ENCODE measurements around the gene ACSM2B.
"Not testable (repeated sequence)": the region's sequence is repeated elsewhere in the genome, so short reads cannot be mapped to it uniquely, and the experiment has no call there.

ACSM2B gene

GRCh38 chr16:20520103-20520502, 56.1 kb downstream of the ACSM2B start:
- no peak for DNase-seq

DNA sequence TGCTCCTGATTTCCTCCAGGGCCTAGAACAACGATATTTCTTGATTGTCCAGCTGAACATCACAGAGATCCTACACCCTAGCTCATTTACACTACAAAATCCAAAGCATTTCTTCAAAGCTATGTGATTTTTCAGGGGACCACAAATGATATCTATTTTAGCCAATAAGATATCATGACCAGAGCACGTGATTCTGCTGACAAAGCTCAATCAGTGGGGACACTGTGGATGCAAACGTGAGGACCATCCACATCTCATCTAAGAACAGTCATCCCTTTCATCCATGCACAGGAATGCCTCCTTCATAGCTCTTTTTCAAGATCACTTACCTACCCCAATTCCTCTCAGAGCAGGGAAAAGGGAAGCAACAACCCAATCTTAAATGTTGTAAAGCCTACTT, 56.9 kb downstream of the ACSM2B start:
- DNase-seq: no peak

DNA sequence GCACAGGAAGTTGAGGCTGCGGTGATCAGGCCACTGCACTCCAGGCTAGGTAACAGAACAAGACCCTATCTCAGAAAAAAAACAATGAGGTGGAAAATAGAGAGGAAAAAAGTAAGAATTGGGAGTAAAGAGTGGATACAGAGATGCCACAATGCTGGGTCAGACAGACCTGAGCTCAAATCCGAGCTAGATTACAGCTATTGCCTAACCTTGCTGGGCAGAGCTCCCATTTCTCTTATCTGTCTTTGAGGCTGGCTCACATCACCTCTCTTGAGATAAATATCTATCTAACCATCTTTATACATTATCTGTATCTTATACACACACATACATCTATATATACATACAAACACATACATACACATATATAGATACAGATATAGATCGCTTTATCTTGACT, 59.0 kb downstream of the ACSM2B start:
- no peak for DNase-seq

GRCh38 chr16:20515688-20516090, 60.5 kb downstream of the ACSM2B start:
- DNase-seq: no peak

GRCh38 chr16:20510323-20510722, 65.8 kb downstream of the ACSM2B start:
- DNase-seq: no peak

DNA sequence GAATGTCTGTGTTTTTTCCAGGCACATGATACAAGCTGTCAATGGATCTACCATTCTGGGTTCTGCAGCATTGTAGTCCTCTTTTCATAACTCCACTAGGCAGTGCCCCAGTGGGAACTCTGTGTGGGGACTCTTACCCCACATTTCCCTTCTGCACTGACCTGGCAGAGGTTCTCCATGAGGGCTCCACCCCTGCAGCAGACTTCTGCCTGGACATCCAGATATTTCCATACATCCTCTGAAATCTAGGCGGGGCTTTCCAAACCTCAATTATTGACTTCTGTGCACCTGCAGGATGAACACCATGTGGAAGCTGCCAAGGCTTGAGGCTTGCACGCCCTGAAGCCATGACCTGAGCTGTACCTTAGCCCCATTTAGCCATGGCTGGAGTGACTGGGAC, 68.9 kb downstream of the ACSM2B start:
- no peak for DNase-seq

DNA sequence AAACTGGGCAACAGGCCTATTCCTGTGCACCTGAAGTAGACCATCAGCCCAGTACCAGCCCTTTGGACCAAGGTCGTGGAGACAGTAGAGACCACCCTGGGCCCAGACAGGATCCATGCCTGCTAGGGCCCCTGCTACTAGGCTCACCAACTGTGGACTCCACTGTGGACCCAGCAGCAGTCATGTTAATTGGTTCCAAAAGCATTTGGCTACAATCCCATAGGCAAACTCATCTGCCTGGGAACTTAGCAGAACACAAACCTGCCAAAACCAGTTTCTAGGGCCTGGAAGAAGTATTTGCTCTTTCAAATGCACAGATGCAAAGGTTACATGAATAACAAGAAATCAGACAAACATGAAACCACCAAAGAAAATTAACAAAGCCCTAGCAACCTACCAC, 71.7 kb downstream of the ACSM2B start:
- no peak for DNase-seq

DNA sequence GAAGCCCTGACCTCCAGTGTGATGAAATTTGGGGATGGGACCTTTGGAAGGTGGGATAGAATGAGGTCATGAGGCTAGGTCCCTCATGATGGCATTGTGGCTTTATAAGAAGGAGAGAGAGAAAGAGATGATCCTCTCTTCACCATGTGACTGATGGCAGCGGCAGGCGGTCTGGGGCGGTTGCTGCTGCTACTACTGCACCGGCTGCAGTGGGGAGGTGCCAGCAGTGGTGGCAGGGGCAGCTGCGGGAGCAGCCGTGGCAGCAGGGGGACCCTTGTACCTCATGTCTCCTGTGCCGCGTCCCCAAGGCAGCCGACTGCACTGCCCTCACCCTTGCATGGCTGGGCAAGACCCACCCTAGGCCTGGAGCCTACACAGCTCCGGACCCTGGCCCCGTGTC, 84.7 kb downstream of the ACSM2B start:
- not testable (repeated sequence) for DNase-seq

DNA sequence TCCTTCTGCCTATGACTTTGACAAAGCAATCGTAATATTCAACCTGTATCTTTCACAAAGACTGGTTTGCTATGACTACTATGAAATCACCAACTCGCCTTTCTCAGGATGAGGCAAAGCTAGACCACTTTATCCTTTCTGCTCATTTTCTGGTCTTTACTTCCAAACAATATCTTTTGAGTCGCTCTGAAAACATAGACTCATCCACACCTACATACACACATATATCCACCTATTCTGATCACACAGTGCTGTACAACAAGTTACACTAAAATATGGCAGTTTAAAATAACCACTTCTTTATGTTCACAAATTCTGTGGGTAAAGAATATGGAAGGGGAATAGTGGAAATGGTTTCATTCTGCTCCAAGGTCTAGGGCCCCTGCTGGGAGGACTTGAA, 85.2 kb downstream of the ACSM2B start:
- DNase-seq: not testable (repeated sequence)

All from activated CD4-positive, alpha-beta T cell treated with anti-CD3 and anti-CD28 coated beads for 1 hour (primary cell).